Fibroblast of skin of right biceps (primary cell): ENCODE measurements around the gene PTPN20.
"Not testable (repeated sequence)": the region's sequence is repeated elsewhere in the genome, so short reads cannot be mapped to it uniquely, and the experiment has no call there.

Source experiments
- DNase-seq: peaks from one replicate; pipeline ENCODE4 v3.0.0-alpha.2; 2013

The PTPN20 gene, protein sequence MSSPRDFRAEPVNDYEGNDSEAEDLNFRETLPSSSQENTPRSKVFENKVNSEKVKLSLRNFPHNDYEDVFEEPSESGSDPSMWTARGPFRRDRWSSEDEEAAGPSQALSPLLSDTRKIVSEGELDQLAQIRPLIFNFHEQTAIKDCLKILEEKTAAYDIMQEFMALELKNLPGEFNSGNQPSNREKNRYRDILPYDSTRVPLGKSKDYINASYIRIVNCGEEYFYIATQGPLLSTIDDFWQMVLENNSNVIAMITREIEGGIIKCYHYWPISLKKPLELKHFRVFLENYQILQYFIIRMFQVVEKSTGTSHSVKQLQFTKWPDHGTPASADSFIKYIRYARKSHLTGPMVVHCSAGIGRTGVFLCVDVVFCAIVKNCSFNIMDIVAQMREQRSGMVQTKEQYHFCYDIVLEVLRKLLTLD

DNA sequence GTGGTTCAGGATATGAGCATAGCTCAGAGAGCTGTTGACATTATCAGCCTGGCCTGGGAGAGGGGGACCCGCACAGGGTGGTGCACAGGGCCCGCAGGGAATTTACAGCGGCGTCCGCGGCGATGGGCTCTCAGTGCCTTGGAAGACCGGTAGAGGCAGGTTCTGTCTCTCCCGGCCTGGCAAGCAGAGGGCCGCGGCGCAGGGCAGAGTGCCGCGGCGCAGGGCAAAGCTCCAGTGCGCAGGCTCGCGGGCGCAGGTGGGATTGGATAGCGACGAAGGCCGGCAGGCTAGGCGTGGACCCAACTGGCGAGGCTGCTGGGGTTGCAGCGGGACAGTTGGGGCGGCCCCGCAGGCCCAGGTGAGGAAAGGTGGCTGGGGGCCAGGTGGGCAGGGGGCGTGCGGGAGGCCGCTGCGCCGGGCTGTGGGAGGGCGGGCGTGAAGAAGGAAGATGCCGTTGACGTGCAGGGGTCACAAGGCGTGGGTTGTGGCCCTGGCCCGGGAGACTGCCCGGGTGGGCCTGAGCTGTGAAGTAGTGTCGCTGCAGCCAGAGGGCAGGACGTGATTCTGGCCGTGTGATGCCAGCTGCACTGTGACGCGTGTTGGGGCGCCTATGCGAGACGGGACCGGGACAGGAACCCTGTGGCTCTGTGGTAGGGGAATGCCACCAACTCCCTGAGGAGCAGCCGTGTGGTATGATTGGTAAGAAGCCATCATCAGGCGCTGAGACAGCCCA is at the start of gene PTPN20:
Gene PTPN20 (plus strand): TSS at position 285 of the 733 bp plus-strand sequence. CDS start 21,072 bp downstream, outside the sequence.
- not testable (repeated sequence) for DNase-seq

DNA sequence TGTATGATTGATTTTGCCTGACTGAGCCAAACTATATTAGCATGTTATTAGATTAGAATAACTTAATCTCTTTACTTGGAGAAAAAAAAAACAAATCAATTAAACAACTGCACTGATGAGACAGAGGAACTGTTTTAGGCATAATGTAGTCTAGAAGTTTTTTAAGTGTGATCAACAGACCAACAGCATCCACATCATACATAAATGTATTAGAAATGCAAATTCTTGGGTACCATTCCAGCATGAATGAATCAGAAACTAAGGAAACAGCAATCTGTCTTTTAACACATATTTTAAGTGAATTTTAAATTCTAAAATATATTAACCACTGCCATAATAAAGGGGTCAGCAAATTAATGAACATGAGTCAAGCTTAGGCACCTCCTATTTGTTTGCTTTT is 41.5 kb upstream of the PTPN20 start:
- not testable (repeated sequence) for DNase-seq

DNA sequence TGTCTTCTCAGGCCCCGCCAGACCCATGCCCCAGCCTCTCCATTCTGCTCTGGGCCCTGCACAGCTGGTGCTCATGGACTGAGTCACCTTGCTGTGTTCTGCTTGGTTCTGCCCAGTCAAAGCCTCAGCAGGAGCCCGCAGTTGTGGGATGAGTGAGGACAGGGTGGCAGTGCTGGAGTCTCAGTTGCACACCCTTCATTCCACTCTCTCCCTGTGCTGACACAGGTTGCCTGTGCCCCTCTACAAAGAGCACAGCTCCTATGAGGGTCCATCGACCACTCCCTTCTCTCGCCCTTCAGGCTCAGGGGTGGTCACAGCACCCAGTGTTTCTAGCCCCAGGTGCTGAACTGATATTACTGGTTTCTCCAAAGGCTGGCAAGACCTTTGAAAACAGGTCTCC is 39.6 kb upstream of the PTPN20 start:
- not testable (repeated sequence) for DNase-seq

DNA sequence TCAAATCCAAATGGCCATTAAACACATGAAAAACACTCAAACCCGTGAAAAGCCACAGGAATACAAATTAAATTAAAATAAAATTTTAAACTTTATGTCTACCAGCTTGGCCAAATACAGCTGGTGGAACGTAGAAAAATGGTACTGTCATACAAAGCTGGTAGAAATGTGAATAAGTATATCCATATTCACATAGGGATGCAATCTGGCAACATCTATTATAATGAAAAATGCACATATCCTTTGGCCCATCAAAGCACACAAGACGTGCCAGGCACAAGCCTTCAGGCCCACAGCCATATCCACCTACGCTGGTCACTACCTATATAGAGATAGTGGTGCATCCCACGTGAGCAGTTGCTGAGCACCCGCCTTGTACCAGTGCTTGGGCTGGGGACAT is 35.9 kb upstream of the PTPN20 start:
- not testable (repeated sequence) for DNase-seq

DNA sequence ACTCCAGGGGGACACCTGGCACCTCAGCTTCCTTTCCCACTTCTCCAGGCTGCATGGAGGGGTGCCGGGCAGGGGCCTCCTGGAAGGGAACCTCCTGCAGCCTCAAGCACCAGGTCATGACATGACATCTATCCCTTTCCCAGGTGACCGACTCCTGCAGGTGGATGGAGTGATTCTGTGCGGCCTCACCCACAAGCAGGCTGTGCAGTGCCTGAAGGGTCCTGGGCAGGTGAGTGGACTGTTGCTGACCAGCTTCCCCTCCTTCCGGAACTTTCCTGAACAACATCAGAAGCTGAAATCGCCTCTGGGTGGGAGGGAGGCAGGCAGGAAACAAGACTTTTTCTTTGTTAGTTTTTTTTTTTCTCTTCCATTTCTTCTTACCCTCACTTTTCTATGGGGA is 34.5 kb upstream of the PTPN20 start:
- DNase-seq, result not testable (repeated sequence)

DNA sequence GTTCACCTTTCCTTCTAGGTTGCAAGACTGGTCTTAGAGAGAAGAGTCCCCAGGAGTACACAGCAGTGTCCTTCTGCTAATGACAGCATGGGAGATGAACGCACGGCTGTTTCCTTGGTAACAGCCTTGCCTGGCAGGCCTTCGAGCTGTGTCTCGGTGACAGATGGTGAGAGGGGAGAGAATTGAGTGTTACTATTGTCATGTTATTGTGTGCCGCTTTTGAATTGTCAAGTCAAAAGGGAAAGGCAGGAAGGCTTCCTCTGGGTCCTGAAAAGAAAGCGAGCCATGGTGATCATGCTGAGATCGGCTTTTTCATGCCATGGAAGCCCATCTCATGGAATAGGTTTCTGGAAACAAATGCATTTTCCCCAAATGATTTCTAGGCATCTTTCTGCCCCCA is 32.5 kb upstream of the PTPN20 start:
- not testable (repeated sequence) for DNase-seq

DNA sequence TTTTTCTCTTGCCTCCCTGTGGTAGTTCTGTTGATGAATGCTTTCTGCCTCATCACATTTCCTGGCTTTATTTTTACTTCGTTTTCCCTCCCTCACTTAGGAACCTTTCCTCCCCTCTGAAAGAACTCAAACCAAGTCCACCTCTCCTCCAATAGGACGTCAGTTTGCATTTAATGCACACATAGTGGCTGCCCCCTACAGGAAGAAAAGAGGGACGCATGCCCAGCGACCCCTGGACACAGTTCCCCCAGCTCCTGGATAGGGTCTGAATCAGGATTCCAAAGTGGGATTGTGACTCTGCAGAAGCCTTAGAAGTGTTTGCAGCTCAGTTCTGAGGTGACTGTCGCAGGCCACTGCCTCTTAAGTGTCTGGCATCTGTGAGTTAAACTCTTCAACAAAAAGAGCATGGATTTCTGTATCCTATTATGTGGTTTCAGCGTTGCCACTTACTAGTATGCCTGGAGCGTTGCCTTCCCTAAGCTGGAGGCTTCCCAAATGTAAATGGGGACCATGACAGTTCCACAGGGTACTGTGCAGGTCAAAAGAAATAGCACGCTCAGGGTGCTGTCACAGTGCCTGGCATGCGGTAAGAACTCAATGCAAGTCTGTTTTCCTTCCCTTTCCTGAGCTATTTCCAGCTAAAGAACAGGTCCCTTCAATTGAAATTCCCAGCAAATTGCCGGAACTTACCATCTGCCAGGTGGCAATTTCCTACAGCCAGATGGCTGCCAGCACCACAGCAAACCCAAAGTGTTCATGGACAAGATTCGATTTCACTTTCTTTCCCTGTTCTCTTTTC is 20.2 kb upstream of the PTPN20 start:
- not testable (repeated sequence) for DNase-seq

DNA sequence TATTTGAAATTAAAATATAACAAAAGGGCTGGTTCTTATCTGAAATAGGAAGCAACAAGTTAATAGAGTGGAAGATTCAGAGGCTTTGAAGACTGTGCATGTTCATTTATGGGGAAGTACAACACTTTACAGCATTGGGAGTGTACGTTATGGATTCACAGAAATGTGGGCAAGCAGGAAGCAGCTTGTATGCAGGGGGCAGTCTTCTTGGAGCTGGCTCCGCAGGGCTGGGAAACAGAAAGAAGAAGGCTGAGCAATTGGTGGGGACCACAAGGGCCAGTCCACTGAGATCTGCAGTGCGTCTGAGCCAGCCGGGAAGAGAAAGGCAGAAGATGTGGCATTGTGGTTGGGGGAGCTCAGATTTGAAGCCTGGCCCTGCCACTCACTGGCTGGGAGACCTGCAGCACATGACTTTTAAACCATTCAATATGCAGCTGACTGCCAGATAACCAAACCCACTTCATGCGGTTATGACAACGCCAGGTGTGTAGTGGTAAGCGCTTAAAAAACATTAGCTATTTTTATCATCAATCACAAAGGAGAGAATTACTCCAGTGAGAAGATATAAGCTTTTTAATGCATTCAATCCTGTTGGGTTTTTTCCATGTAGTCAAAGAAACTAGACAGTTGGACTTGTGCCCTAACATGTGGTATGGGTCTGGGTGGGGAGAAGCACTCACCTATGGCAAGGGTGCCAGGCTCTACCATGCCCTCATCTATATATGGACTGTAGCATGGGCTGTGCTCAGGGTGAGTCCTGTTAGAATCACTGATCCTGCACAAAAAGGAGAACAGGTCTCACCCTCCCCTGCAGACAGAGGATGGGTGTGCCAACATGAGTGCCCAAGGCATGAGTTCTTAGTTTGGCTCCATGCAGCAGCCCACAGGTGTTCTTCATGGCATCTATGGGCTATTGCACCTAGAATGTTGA is 14.2 kb upstream of the PTPN20 start:
- DNase-seq, result not testable (repeated sequence)

DNA sequence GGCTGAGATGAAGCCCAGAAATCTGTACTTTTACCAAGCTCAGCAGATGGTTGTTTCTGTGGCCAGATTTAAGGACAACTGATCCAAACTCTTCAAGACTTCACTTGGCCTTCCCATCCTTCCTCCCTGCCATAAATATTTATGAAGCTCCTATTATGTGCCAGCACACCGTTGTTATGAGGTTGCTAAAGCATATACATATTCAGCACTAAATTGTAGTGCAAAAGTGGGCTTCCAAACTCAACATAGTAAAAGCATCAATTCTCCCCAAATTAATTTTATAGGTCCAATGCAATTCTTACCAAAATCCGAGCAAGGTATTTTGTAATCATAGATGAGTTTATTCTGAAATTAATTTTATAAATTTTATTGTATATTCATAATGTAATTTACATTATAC is 10.0 kb upstream of the PTPN20 start:
- not testable (repeated sequence) for DNase-seq

DNA sequence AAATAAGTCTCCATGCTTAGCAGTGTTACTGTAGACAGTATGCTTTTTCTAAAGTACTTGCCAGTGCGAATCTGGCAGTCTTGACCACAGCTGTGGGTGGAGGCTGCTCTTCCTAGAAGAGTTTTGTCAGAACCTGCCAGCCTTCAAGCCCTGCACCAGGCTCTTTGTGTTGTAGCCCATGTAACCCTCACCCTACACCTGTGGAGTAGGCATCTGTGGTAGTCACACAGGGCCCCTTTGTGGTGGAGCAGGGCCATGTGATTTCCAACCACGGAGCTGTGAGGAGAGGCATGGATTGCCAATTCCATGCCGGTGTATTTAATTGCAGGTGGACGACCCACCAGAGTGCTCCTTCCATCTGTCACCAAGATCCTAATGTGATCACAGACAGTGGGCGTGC is 7.4 kb upstream of the PTPN20 start:
- not testable (repeated sequence) for DNase-seq

DNA sequence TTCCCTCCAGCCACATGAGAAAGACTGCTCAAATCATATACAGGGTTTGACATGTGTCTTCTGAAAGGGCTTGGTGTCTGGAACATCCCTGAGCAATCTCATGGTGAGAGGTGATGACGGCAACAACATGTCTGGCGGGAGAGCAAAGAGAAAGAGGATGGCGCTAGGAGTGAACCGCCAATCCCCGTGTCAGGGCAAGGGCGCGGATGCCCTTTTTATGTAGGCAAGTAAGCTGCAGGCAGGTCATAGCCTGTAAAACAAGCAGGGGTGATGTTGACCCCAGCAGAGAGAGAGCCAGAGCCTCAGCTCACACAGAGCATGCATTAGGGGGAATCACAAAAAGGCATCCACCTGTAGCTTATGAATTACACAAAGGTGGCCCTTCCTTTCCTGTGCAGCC is 4.9 kb upstream of the PTPN20 start:
- DNase-seq, result not testable (repeated sequence)

DNA sequence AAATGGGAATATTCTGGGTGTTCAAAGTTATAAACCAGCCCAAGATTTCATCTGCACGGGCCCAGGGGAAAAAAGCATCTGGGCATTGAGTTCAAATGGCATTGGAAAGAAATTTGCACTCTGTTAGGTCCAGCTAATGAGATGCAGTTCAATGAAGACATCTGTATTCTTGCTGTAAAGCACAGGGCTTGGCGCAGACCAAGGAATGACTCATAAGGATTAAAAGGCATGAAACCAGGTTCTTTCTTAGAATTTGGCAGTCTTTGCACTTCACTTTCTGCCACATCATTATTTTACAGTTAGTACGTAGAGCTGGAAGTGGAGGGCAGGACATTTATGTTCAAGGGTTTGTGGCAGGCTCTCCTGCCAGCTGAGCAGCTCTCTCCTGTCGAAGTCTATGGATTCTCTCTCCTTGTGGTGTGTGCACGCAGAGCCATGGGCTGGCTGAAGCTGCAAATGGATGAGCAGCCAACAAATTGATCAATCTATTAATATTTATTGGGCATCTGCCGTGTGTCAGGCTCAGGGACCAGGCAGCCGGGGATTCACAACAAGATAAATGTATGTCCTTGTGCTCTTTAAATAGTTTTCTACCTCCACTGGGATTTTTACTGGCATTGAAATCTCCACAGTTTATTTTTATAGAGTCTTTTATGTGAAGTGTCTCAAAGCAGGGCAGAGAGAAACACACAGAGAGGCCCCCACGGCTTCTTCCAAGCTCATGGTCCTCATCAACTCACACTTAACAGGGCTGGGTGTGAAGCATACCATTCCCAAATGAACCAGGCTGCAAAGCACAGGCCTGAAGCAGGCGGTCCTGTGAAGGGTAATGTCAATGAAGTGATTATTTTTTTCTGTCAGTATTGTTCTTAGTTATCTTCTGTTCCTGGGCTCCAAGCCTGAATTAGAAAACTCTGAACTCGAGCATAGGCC is 3.8 kb upstream of the PTPN20 start:
- not testable (repeated sequence) for DNase-seq

DNA sequence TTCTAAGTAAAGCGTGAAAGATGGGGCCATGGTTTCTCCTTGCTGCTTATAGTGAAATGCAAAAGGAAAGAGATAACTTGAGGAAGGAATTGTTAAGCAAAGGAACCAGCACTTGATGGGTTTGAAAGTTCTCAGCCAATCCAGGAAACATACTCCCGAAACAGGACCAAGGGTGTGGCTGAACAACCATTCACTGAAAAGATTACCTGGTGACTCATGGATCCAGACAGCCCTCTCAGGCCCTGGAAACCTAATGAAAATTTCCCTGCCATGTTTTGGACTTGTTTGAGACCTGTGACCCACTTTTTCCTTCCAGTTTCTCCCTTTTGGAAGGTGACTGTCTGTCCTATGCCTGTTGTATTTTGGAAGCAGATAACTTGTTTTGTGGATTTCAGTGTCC is 11.3 kb downstream of the PTPN20 start:
- DNase-seq, result not testable (repeated sequence)

DNA sequence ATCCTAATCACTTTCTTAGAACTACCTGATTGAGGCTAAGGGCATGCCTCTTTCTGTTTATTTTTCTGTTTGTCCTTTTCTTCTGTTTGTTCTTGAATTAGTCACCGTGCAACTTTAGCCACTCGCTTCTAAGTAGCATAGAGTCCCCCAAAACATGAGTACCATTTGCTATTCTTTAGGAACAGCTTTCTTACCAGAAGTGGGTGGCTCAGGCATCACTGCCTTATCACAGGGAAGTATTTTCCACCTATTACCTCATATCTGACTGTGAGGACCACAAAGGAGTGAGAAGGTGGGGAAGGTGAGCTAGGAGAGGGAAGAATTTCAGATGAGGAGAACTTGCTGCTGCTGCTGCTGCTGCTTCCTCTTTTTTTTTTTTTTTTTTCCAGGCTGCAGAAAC is 13.9 kb downstream of the PTPN20 start:
- not testable (repeated sequence) for DNase-seq

DNA sequence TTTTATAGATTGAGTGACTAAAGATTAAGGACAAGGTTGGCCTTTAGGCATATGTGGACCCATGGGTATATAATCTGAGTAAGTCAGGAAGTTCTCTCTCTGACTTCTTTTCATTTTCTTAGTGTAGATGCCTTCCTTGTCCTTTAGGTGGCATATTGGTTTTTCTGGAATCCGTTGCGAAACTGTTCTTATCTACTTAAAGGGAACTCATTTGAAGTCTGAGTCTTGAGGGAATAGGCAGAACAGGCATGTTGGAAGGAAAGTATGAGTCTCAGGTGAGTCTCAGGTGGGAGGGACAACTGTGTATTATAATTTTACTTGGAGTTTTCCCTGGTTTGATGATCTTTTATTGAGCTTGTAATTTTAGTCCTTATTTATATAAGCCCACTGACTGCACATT is 14.6 kb downstream of the PTPN20 start:
- not testable (repeated sequence) for DNase-seq

DNA sequence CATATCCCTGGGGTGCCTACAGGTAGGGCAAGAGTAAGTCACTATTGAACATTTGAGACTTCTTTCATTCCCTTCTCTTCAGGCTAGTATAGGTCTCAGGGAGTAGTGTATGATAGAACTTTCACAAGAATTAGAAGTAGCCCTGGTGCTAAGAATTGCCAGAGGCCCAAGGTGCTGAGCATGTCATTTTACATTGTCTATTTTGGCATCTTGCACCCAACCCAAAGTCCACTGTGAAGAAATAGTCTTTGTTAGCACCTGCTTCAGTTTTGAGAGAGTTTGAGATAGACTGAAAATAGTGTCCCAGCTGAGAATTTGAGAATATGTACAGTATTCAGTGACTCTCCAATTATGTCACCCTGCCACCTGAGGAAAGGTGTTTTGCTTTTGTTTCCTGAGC is 17.6 kb downstream of the PTPN20 start:
- not testable (repeated sequence) for DNase-seq

DNA sequence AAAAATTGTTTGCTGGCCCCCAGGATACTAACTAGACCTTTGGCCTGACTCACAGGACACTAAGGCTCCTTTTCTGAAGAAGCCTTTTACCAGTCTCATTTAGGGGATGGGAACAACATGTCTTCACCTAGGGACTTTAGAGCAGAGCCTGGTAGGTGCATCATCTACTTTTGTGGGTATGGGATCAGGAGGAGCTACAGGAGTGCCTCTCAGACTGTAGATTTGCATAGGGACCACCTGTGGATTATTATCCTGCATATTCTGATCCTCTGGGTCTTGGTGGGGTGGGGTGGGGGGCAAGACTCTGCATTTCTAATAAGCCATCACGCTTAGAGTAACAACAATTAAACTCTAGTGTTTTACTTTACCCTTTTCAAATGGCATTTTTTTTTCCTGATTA is 21.2 kb downstream of the PTPN20 start:
- not testable (repeated sequence) for DNase-seq

DNA sequence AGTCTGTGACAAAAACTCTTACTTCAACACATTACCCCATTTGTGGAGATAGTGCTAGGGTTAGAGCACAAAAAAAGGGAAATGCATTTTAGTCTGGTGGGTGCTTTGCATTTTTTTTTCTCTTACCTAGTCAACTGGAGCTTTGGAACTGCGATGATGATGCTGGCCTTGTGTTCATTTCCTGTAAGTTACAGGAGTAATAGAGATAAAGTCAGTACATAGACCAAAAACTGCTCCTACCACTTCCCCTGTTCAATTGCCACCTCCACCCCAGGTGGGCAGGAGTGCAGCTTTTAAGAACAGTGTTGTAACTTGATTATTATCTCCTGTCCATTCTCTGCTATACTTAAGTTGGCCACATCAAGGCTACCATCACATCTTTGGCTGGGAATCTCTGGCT is 29.9 kb downstream of the PTPN20 start:
- not testable (repeated sequence) for DNase-seq

DNA sequence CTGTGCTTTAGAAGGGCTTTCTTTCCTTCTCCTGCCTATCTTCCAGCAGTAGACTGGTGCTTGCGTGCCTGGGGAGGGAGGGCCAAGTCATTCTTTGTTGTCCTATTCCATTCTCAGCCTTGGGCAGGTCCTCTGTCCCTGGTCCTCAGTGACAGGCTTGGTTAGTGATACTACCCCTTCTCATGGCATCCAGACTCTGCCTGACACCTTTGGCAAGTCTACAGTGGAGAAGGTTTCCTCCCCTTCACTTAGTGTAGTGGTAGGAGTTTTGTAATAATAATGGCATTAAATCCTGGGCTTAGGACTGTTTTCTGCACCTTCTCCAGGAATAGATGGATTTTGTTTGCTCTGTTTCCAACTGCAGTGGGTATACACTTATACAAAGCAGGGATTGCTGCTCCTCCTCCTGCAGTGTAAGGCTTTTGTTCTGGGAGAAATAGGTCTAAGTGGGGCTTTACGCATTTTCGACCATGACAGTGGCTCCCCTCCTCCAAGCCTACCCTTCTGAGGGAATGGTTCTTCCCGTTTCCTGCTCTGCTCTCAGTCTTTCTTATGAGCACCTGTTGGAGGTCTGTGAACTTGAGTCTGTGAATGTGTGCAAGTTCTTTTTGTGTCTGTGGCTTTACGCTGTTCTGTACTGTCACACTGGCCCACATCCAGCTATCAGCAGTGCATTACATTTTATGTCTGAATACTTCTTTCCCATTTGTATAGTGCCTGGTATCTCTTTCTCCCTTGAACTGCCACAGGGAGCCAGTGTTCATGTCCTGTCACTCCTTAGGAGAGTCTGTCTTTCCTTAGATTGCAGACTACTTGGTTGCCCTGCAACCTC is 37.7 kb downstream of the PTPN20 start:
- DNase-seq, result not testable (repeated sequence)

DNA sequence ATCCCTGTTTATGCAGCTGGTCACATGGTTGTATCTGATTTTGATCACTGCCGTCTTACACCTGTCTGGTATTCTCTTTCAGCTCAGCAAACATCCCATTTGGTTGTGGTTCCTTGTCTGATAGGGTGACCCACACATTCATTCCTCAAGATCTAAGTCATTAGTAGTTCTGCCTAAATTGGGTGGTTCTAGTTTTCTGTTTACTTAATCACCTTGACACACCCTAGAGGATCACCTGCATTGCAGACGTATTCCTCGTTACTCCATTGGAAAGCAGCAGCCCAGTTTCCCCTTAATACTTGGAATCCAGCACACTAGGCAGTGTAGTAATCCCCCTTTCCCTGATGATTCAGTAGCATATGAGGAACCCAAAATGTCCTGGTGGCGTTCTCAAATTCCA is 41.3 kb downstream of the PTPN20 start:
- not testable (repeated sequence) for DNase-seq
